Dermis blood vessel endothelial cell (primary cell): ENCODE measurements around the gene NPHP4. TPM values are rescaled to one million over a fixed set of nuclear protein-coding genes. Genes with fewer than 3 reads are reported as not detected.

Source experiments
- DNase-seq: peaks from one replicate; pipeline ENCODE4 v3.0.0; 2010
- total RNA-seq: library from RNA; depleted of rRNA; stranded (reverse); fragments of >200 nt; gene quantifications from 2 replicates; pipeline ENCODE4 v1.2.3, GENCODE V29; 2014

NPHP4 gene
- total RNA-seq, 1 donor from 2014 or later: 5.1 TPM

DNA sequence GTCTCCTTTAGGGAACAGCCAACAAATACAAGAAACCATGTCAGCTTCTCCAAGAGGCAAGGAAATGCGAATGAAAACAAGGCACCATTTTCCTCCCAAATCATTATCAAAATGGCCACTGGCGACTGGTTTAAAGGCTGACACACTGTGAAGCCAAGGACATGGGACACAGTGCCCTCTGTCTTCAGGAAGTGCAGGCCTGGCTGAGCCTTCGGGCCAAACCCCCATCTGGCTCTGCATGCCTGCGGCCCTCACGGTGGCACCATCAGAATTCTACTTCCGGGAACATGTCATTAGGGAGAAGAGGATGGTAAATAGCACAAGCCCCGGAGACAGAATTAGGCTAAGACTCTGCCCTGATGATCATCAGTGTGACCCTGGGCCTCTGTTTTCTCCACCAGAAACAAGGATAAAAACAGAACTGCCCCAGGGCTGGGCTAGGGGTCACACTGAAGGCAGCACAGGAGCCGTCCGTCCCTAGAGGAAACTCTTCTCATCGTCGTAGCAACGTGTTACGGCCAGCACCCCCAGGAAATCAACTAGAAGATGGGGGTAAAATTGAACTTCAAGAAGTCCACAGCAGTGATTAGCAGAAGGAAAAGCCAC is 103.5 kb downstream of the NPHP4 start:
- DNase-seq: no peak

DNA sequence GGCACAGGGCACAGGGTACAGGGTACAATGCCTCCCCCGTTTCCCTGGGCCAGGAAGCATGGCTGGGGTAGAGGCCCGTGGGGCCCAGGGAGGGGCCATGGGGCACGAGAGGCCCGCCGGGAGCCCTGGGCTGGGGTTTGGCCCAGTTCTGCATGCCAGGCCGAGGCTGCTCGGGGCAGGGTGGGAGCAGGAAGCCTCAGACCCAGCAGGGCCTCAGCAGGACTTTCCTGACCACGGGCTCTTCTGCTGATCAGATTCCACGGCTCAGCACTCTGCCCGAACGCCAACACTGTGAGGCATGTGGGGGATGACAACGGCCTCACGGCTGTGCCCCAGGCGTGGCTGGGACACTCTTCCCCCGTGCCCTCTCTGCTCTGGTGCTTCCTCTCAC is 104.3 kb downstream of the NPHP4 start:
- DNase-seq: no peak

DNA sequence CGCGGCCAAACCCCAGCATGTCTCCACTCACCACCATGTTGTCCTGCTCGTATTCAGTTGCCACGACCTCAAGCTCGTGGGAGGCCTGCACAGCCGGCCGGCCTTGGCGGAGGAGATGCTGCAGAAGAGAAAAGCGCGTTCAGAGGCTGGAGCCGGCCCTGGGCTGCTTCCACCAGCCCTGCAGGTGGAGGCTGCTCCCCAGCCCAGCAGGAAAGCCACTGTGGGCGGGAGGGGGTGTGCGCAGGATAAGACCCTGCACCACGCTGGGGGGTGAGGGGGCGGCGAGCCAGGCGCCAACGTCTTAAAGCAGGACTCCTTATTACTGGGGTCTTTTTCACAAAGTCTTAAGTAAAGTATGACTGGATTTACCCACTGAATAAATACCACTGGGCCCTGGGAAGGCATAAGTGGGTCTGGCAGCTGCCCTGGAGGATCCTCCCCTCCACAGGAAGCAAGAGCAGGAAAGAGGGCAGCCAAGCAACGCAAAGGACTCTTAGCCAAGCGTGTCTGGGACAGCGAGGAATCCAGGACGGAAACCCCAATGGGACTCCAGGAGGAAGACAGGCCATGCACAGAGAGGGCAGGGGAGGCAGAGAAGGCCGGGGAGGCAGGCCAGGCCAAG is 104.8 kb downstream of the NPHP4 start:
- DNase-seq: no peak

DNA sequence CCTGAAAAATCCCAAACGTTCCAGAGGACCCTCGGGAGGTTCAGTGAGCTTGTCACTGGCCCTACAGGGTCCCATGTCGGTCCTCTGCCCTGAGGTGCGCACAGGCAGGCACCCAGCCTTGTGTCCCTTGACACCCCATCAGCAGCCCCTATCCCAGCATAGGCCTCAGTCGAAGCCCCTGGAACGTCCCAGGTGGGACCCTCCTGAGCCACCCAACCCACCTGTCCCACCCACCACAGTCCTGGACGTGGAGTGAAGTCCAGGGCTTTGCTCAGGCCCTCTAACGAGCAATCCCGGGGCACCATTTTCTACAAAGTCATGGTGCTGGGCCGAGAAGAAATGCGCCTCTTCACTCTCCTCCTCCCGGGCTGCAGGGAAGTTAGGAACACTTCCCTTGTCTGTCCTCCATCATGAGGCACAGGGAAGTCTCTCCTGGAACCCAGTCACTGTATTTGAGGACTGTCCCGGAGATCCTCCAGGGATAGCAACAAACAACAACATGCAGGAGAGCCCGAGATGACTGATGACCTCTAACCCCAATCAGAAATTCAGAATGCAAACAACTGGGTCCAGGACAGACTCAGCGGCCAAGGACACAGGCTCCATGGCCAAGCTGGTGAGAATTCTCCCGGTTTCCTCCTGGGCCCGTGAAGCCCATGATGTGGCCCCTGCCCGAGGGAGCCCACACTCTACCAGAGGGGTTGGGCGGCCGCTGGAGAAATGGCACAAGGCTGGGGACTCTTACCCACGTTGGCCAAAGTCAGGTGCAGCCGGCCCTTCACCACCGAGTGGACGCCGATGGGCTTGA is 105.5 kb downstream of the NPHP4 start:
- DNase-seq: no peak

DNA sequence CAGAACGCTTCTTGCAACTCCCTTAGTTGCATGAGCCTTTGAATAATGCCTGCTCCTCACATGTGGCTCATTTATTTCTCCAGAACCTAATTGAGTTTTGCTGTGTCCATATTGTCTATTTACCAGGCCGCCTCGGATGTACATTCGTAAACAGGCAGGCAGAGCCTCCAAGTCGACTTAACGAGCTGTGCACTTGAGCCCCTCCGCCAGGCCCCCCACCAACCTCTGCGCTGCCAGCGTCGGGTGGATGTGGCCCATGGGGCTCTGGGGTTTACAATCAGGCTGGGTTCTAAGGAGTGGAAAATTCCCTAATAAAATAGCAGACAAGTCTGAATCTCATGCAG is 106.1 kb downstream of the NPHP4 start:
- DNase-seq: no peak

DNA sequence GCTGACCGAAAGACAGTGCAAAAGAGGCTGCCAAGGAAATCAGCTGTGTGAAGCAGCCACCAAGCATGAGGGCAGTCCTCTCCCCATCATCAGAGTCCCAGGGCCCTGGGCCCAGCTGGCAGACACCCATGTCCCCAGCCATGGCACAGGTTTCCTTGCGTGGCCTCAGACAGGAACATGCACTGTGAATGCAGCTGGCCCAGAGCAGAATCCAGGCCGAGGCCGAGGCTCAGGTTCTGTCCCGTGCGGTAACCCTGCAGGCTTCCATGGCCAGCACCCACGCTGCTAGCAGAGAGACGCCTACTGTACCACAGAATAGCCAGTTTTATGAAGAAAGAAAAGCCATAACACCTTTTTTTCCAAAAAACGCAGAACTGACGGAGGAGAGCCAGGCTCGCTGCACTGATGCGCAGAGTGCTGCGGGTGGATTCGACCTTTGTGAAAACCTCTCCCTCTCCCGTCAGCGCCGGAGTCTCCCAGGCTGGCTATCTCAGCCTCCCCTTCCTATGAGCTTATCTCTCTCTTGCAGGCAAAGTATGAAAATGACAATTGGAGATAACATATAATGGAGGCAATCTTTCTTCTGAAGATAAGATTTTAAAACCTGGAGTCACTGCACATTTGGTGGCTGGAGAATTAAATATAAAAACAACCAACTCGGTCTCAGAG is 106.6 kb downstream of the NPHP4 start:
- no peak for DNase-seq

DNA sequence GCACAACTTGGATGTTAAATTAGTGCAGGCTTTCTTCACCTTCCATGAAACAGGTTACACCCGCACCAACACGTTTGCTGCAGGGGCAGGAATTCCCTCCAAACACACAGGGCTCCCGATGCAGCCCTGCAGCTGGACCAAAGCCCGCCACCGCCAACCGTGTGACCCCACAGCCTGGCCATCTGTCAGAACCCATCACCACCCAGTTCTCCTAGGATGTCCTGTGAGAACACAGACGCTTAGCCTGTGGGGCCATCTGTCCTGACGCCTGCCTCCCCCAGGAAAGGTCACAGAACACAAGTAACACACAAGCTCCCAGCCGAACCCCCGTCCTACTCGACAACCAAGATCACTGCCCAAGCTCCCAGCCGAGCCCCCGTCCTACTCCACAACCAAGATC is 108.1 kb downstream of the NPHP4 start:
- no peak for DNase-seq

DNA sequence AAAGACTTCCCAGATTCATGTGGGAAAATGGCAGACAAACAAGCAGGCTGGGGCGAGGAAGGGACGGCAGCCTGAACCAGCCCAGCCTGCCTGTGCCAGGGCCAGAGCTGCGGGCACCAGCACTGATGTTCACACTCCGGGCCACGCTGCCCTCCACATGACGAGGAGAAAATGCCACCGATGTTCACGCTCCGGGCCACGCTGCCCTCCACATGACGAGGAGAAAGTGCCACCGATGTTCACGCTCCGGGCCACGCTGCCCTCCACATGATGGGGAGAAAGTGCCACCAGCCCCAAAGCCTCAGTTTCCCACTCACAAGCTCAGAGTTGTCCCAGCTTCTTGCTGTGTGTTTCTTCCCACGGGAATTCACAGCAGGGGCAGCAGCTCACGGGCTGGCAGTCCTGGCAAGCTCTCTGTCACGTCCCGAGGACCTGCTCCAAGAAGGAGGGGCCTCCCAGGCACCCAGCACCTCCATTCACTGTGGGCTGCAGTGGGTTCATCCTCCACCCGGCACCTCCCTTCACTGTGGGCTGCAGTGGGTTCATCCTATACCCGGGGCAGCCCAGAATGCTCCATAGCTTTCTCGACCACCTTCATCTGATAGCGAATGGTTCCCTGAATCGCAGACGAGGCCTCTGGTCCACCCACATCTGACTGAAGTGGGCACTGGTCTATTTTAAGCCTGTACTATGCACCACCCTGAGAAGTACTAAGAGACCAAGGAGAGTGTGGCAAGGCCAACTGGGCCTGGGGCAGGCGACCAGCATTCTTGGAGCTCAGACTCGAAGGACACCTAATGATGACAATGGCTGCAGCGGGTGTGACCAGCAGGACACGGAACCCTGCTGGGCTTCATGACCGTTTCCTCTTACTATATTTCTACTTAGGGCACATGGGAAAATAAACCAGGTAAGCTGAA is 108.8 kb downstream of the NPHP4 start:
- no peak for DNase-seq

DNA sequence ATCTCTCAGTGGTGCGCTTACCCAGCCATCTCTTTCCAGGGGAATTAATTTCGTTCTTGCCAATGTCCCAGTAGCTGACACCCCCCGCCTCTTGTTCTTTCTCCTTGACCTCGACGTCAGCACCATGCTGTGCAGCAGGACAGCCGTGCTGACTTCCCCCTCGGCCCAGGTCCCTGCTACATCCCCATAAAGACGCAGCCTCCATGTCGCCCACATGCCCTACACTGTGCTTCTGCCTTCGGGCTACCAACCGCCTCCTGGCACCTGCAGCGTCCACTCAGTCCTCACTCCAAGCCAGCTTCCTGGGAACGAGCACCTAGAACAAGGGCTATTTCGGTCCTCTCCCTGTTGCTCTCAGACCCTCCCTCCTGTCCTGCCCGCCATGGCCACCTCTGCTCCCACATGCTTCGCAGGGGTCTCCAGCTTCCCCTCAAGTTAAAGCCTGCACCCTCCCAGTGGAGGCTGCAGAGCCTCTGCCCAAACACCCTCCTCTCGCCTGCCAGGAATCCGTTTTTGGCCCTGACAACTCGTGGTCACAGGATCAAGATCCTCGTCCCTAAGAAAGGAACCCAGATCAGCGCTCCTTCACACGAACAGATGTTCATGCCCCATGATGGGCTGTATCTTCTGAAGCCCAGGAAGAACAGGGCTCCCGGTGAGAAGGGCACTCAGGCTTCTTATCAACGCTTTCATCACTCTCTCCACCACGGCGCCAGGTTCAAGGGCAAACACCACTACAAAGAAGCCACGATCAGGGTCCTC is 109.7 kb downstream of the NPHP4 start:
- no peak for DNase-seq

DNA sequence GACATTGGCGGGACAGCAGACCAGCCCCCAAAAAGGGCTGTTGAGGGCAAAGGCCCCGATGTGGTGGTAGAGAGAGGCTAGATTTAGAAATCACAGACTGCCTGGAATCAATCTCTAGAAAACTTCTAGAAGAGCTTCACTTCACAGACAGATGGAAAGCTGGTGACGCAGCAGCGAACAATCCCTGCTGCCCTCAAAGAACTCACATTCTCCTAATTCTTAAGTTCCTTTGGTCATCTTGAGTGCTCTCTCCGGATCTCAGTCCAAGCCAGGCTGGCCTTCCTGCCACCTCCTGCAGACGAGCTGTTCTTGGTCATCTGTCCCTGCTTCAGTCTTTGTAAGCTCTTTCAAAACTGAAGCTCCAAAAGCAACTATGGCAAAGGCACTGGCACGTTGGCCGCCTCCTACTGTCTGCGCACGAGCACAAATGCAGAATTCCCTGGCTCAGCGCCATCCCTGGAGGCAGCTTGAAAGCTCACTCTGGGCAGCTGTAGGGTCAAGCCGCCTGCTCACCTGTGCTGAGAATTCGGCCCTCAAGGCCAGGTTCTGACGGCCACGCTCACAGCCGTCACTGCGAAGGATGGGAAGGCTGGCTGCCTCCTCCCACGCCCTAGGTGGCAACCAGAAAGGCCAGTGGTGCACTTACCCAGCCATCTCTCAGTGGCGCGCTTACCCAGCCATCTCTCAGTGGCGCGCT is 110.6 kb downstream of the NPHP4 start:
- DNase-seq: no peak

DNA sequence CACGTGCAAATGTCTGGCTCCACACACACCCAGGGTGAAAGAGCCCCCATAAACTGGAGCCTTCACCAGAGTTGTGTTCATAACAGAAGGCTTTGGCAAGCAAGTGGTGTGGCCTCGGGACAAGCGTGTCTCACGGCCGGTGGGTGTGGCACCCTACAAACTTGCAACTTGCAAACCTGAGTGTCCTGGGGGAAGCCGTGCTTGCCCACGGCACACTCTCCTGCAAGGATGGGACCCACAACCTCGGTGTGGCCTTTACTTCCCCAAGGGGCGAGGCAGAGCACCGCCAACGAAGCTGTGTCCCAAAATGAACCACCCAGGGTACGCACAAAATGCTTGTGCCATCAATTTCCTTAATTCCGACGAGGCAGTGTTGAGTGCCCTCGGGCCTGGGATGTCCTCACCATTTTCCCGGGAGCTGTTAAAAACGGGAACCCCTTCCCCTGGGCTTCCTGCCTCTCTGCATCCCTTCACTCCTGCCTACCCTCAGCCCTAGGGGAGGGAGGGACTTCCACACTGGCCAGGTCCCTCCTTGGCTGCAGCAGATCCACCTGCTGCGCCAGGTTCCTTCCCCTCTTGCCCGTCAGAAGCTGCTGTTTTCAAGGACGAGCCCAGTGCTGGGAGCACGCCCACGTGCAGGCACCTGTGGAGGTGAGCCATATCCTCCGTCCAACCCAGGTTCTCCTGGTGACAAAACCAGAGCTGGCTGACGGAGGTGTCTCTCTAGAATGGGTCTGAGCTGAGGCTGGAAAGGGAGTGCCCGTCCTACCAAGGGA is 111.4 kb downstream of the NPHP4 start:
- no peak for DNase-seq

DNA sequence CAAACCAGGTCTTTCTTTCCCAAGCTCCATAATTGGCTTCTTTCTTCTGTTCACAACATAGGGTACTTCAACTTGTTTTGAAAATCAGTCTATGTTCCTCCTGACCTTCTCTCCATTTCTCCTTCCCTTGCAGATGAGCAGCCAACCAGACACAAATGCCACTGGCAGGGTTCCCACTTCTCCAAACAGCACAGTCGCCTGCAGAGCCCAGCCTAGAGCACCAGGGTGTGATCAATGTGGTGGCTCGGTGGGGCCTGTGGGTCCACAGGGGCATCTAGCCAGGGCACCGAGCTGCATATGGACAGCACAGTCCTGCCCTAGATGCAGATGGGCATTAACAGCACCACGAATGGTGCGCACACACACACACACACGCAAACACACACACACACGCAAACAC is 112.8 kb downstream of the NPHP4 start:
- DNase-seq: no peak

DNA sequence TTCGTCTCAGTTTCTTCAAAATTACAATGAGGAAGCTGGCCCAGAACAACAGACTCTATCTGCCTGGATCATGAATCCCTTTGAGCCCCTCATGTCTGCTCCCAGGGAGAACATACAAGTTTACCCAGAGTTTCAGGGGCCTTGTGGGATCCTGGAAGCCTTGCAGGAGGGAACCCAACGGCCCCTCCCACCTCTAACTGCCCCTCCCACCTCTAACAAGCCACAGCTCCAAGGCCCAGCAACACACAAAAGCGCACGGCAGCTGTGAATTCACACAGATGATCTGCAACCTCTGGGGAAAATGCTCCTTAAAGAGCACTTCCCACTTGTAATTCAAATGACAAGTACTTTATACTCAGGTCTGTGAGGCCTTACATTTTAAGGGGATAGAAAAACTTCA is 113.3 kb downstream of the NPHP4 start:
- DNase-seq: no peak

DNA sequence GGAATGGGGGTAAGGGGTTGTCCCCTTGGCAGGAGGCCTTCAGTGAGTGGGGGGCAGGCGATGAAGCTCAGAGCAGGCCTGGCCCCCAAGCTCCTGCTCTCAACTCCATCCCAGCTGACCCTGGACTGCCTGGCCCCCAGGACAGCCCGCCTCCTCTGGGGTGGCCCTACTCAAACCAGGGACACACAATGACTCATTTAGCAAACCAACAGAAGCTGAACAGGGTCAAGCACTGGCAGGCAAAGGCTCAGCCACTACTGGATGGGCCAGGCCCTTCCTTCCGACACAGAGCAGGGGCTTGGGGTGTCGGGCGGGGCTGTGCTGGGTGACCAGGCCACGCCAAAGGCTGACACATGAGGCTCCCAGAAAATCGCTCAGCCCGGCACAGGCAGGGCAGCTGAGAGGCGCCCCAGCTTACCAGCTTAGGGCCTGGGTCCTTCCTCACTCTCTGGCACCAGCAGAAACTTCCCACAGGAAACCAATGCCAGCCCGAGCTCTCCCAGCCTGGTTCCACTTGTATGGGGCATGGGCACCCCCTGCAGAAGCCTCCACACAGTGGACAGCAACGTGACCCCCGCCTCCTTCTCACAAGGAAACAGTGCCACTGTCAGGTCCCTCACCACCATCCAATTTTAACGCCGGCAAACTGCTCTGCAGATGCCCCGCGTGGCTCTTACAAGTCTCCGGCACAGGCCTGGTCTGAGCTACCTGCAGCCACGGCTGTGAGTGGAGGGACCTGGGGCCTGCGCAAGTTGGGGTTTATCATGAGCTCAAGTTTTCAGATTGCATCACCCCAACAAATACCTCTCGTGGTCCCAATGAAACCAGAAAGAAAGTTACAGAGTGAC is 114.3 kb downstream of the NPHP4 start:
- DNase-seq: no peak

DNA sequence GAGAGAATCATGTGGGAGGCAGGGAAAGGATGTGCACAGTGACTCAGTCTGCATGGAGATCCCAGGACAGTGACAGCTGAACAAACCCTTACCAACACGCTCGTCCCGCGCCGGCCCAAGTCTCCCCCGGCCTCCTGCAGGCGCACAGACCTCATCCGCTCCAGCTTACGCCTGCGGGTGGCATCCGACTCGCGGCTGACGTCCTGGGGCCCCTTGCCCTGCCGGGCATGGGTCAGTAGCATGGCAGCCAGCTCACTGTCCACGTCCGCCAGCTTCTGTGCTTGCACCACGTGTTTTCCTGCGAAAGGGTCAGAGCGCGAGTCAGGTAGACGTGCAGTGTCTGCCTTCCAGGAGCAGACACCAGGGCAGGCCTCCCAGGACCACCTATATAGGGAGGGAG is 115.2 kb downstream of the NPHP4 start:
- DNase-seq: no peak

DNA sequence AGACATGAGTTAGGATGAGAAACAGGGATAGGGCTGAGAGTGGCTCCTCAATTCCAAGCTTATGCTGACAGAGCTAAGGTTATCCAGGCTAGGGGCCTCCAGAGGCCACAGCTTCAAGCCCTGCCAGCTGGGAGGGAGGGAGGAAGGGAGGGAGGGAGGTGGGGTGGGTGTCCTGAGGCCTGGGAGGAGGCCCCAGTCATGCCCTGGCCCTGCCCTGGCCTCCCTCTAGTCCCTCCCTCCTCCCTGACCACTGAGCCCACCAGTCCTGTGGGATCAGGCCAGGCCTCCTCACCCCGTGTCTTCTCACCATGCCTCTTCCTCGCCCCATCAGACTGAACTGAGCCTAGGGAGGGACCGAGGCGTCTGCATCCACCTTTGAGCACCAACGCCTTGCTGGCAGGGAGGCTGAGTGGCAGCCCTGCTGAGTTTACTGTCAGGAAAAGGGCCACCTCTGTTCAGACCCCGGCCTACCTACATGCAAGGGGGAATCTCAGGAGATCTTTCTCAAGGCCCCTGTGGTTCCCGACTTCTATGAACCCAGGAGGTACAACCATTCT is 116.1 kb downstream of the NPHP4 start:
- DNase-seq: no peak

DNA sequence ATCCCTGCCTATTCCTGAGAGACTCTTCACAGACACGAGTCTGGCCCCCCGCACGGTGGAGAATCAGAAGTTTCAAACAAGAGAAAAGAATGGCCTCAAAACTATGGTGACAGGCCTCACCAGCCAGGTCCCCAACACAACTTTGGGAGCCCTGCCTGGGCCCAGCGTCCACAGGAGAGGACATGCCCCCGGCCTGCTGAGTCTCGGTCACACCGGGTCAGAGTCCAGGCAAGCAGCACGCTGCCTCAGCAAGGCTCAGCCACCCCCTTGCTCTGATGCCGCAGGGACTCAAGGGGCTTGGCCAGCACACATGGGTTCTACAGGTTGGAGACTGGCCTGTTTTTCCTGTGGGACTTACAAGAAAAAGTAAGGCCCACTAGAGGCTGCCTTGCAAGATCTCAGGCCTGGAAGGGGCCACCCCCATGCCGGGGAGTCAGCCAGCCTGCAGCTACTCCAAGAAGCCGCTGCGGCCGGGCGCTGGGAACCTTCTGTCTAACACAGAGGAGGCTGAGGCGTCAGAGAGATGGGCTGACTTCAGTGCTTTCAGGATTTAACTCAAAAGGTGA is 116.8 kb downstream of the NPHP4 start:
- DNase-seq: no peak

DNA sequence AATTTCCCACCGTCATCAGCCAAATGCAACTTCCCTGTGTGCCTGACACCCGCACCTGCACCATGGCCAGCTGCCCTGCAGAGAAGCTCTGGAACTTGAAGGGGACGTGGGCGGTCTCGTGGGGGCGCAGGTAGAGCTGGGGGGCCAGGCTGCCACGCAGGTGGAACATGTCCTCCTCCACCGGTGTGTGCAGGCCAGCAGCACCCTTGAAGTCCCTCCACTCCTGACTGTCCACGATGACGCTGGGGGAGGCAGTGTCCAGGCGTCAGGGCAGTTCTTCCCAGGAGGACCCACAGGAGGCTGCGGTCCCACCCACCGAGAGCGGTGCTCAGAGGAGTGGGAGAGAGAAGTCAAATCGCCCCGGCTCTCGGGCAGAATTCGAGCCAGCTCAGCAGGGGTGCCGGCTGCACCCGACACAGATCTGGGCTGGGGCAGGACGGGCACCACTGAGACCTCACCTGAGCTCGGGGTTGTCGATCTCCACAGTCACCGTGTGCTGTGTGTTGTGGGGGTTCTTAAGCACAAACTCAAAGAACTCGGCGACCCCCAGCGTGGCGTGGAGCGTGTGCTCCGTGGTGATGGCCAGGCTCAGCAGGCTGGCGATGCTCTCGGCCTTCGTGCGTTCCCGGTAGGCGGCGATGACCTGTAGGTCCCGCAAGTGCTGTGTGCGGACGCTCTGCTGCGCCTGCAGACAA is 117.7 kb downstream of the NPHP4 start:
- no peak for DNase-seq
